ENCODE results near the gene SMO. TPM values are rescaled to one million over a fixed set of nuclear protein-coding genes. Genes with fewer than 3 reads are reported as not detected.
A peak's percentile ranks its signal among the peaks of the same experiment; 100 is the strongest.
"Not testable (repeated sequence)": the region's sequence is repeated elsewhere in the genome, so short reads cannot be mapped to it uniquely, and the experiment has no call there.

SMO gene
- total RNA-seq, 1 experiment from 2014 or later, result 40.3 TPM

DNA sequence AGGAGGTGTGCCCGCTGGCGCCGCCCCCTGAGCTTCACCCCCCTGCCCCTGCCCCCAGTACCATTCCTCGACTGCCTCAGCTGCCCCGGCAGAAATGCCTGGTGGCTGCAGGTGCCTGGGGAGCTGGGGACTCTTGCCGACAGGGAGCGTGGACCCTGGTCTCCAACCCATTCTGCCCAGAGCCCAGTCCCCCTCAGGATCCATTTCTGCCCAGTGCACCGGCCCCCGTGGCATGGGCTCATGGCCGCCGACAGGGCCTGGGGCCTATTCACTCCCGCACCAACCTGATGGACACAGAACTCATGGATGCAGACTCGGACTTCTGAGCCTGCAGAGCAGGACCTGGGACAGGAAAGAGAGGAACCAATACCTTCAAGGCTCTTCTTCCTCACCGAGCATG is 23.7 kb downstream of the SMO start:
- no TSS peak for BruUV-seq (replicated peaks)
- H3K27me3 ChIP-seq (replicated peaks; ENCODE audit: insufficient read depth, low read depth, low read length, poor library complexity), result no peaks in the 10 kb centered on the region
- DNase-seq (ENCODE audit: low spot score), result no peak
- H3K36me3 ChIP-seq (ENCODE audit: insufficient read depth, low read length, poor library complexity, severe bottlenecking), result peaks cover 16% of the 10 kb centered on the region
- TF ChIP-seq, protein P1, sequence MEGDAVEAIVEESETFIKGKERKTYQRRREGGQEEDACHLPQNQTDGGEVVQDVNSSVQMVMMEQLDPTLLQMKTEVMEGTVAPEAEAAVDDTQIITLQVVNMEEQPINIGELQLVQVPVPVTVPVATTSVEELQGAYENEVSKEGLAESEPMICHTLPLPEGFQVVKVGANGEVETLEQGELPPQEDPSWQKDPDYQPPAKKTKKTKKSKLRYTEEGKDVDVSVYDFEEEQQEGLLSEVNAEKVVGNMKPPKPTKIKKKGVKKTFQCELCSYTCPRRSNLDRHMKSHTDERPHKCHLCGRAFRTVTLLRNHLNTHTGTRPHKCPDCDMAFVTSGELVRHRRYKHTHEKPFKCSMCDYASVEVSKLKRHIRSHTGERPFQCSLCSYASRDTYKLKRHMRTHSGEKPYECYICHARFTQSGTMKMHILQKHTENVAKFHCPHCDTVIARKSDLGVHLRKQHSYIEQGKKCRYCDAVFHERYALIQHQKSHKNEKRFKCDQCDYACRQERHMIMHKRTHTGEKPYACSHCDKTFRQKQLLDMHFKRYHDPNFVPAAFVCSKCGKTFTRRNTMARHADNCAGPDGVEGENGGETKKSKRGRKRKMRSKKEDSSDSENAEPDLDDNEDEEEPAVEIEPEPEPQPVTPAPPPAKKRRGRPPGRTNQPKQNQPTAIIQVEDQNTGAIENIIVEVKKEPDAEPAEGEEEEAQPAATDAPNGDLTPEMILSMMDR (conservative IDR thresholded peaks at IDR 0.05; ENCODE audit: low read depth, low read length), result no peak
- no peak for TF ChIP-seq EZH2 (IDR thresholded peaks at IDR 0.05; ENCODE audit: borderline replicate concordance, low read depth, low read length, poor library complexity, severe bottlenecking)
- ChIA-PET CTCF (no interaction called here), POLR2A (ENCODE audit: low non-redundant PET) (no interaction called here)
- no peak overlapping the region for H3K4me3 ChIP-seq (ENCODE audit: low read depth, low read length, poor library complexity, severe bottlenecking)
- H3K4me1 ChIP-seq (ENCODE audit: insufficient read depth, low read length, poor library complexity, severe bottlenecking), result no peaks in the 10 kb centered on the region
- H3K9me3 ChIP-seq (ENCODE audit: low read depth, low read length, poor library complexity, severe bottlenecking), result no peaks in the 10 kb centered on the region
- intact Hi-C loops (cut with micrococcal nuclease; ENCODE audit: unreplicated experiment), result loop anchor here (5.0 to 10.0 kb wide), 2 partner anchors 623 to 785 kb away; no protein-coding TSS in a partner anchor
- H3K27ac ChIP-seq (ENCODE audit: low read depth, low read length, poor library complexity, severe bottlenecking), result no peak overlapping the region

DNA sequence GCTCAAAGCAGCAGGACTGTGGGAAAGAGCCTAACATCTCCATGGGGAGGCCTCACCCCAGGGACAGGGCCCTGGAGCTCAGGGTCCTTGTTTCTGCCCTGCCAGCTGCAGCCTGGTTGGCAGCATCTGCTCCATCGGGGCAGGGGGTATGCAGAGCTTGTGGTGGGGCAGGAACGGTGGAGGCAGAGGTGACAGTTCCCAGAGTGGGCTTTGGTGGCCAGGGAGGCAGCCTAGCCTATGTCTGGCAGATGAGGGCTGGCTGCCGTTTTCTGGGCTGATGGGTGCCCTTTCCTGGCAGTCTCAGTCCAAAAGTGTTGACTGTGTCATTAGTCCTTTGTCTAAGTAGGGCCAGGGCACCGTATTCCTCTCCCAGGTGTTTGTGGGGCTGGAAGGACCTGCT is 24.2 kb downstream of the SMO start:
- POLR2A ChIA-PET (ENCODE audit: low non-redundant PET), result interaction anchor here (0.7 kb wide), 1 partner anchor 267 kb away, joined by 19 read pairs; no protein-coding TSS in a partner anchor
- CTCF ChIA-PET, result no interaction called here
- Histone ChIP-seq H3K27me3 (replicated peaks; ENCODE audit: insufficient read depth, low read depth, low read length, poor library complexity) (no peaks in the 10 kb centered on the region), H3K27ac (ENCODE audit: low read depth, low read length, poor library complexity, severe bottlenecking) (no peak overlapping the region), H3K36me3 (ENCODE audit: insufficient read depth, low read length, poor library complexity, severe bottlenecking) (peaks cover 16% of the 10 kb centered on the region), H3K4me3 (ENCODE audit: low read depth, low read length, poor library complexity, severe bottlenecking) (no peak overlapping the region), H3K9me3 (ENCODE audit: low read depth, low read length, poor library complexity, severe bottlenecking) (no peaks in the 10 kb centered on the region), H3K4me1 (ENCODE audit: insufficient read depth, low read length, poor library complexity, severe bottlenecking) (no peaks in the 10 kb centered on the region)
- DNase-seq (ENCODE audit: low spot score), result no peak
- intact Hi-C loops (cut with micrococcal nuclease; ENCODE audit: unreplicated experiment), result loop anchor here (5.0 to 10.0 kb wide), 2 partner anchors 622 to 785 kb away; no protein-coding TSS in a partner anchor
- TSS peak; percentile 30 for BruUV-seq (replicated peaks)
- no peak for TF ChIP-seq EZH2 (IDR thresholded peaks at IDR 0.05; ENCODE audit: borderline replicate concordance, low read depth, low read length, poor library complexity, severe bottlenecking)
- TF ChIP-seq, protein P1 (conservative IDR thresholded peaks at IDR 0.05; ENCODE audit: low read depth, low read length), result no peak

DNA sequence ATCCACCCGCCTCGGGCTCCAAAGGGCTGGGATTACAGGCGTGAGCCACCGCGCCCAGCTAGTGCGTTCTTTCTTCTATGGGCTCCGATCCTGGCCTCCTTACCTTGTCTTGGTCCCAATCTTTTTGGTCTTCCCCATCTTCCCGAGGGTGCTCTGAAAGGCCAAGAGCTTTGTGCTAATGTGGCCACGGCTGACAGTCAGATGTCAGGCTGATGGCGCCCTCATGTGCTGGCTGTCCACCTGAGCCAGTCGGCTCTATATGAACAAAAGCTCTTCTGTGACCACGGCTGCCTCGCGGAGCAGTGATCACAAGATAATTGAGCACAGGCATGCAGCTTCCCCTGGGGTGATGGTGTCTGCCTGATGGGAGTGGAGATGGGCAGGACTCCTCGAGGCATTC is 25.4 kb downstream of the SMO start:
- TF ChIP-seq, protein P1 (conservative IDR thresholded peaks at IDR 0.05; ENCODE audit: low read depth, low read length), result peak; percentile 33; the same call in 1 of the 2 replicates
- no peak for TF ChIP-seq EZH2 (IDR thresholded peaks at IDR 0.05; ENCODE audit: borderline replicate concordance, low read depth, low read length, poor library complexity, severe bottlenecking)
- CTCF ChIA-PET, result interaction anchor here (0.7 to 1.7 kb wide), 3 partner anchors 50 to 787 kb away, joined by 3 to 10 read pairs (median 3); no protein-coding TSS in a partner anchor
- POLR2A ChIA-PET (ENCODE audit: low non-redundant PET), result no interaction called here
- DNase-seq (ENCODE audit: low spot score), result peak; percentile 48
- no TSS peak for BruUV-seq (replicated peaks)
- H3K4me3 ChIP-seq (ENCODE audit: low read depth, low read length, poor library complexity, severe bottlenecking), result no peak overlapping the region
- peaks cover 16% of the 10 kb centered on the region for H3K36me3 ChIP-seq (ENCODE audit: insufficient read depth, low read length, poor library complexity, severe bottlenecking)
- H3K27ac ChIP-seq (ENCODE audit: low read depth, low read length, poor library complexity, severe bottlenecking), result no peak overlapping the region
- H3K9me3 ChIP-seq (ENCODE audit: low read depth, low read length, poor library complexity, severe bottlenecking), result no peaks in the 10 kb centered on the region
- no peaks in the 10 kb centered on the region for H3K27me3 ChIP-seq (replicated peaks; ENCODE audit: insufficient read depth, low read depth, low read length, poor library complexity)
- intact Hi-C loops (cut with micrococcal nuclease; ENCODE audit: unreplicated experiment), result loop anchor here (5.0 to 10.0 kb wide), 2 partner anchors 621 to 787 kb away; no protein-coding TSS in a partner anchor
- H3K4me1 ChIP-seq (ENCODE audit: insufficient read depth, low read length, poor library complexity, severe bottlenecking), result peaks cover 2% of the 10 kb centered on the region

DNA sequence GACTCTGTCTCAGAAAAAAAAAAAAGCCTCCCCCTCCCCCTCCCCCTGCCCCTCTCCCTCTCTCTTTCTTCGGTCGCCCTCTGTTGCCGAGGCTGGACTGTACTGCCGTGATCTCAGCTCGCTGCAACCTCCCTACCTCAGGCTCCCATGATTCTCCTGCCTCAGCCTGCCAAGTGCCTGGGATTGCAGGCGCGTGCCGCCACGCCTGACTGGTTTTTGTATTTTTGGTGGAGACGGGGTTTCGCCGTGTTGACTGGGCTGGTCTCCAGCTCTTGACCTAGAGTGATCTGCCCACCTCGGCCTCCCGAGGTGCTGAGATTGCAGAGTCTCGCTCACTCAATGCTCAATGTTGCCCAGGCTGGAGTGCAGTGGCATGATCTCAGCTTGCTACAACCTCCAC is 27.3 kb downstream of the SMO start:
- DNase-seq (ENCODE audit: low spot score); H3K27me3 ChIP-seq (replicated peaks; ENCODE audit: insufficient read depth, low read depth, low read length, poor library complexity); CTCF ChIA-PET; H3K4me3 ChIP-seq (ENCODE audit: low read depth, low read length, poor library complexity, severe bottlenecking); H3K4me1 ChIP-seq (ENCODE audit: insufficient read depth, low read length, poor library complexity, severe bottlenecking); H3K27ac ChIP-seq (ENCODE audit: low read depth, low read length, poor library complexity, severe bottlenecking); POLR2A ChIA-PET (ENCODE audit: low non-redundant PET); H3K9me3 ChIP-seq (ENCODE audit: low read depth, low read length, poor library complexity, severe bottlenecking); BruUV-seq (replicated peaks): not testable (repeated sequence)
- H3K36me3 ChIP-seq (ENCODE audit: insufficient read depth, low read length, poor library complexity, severe bottlenecking), result peaks cover 11% of the 10 kb centered on the region
- intact Hi-C loops (cut with micrococcal nuclease; ENCODE audit: unreplicated experiment), result loop anchor here (10.0 kb wide), 1 partner anchor 619 kb away; no protein-coding TSS in a partner anchor

GRCh38 chr7:129216101-129216715 is 27.8 kb downstream of the SMO start:
- DNase-seq (ENCODE audit: low spot score); BruUV-seq (replicated peaks); H3K27me3 ChIP-seq (replicated peaks; ENCODE audit: insufficient read depth, low read depth, low read length, poor library complexity); POLR2A ChIA-PET (ENCODE audit: low non-redundant PET); CTCF ChIA-PET; H3K36me3 ChIP-seq (ENCODE audit: insufficient read depth, low read length, poor library complexity, severe bottlenecking); H3K4me1 ChIP-seq (ENCODE audit: insufficient read depth, low read length, poor library complexity, severe bottlenecking); H3K9me3 ChIP-seq (ENCODE audit: low read depth, low read length, poor library complexity, severe bottlenecking); H3K27ac ChIP-seq (ENCODE audit: low read depth, low read length, poor library complexity, severe bottlenecking); H3K4me3 ChIP-seq (ENCODE audit: low read depth, low read length, poor library complexity, severe bottlenecking): not testable (repeated sequence)
- intact Hi-C loops (cut with micrococcal nuclease; ENCODE audit: unreplicated experiment), result loop anchor here (10.0 kb wide), 1 partner anchor 619 kb away; no protein-coding TSS in a partner anchor

Measured in A673 (cell line).